Upper lobe of left lung (tissue), 4 donors: ENCODE results near the gene CDH13.

ENCODE experiments used
- EP300 ChIP-seq, 4 donors: sonication (generic); formaldehyde crosslinking; IDR thresholded peaks; one replicate each; pipeline ENCODE4 v1.5.1; 2017; ENCODE audit warnings: antibody characterized with exemption in 4 of 4, control low read depth in 2 of 4
- POLR2AphosphoS5 ChIP-seq, 2 donors: sonication (generic); formaldehyde crosslinking; IDR thresholded peaks; one replicate each; pipeline ENCODE4 v1.5.1; 2017; ENCODE audit warnings: antibody characterized with exemption in 2 of 2
- TF ChIP-seq, protein P1 (sequence below), 6 experiments: fragments of 450-650 bp in 4 of 6; fragments of 200-600 bp in 2 of 6; sonication (generic) in 2 of 6; IDR thresholded peaks; one replicate each; pipeline ENCODE4 v1.5.1; 2016 to 2019; ENCODE audit warnings: antibody characterized with exemption in 6 of 6

DNA sequence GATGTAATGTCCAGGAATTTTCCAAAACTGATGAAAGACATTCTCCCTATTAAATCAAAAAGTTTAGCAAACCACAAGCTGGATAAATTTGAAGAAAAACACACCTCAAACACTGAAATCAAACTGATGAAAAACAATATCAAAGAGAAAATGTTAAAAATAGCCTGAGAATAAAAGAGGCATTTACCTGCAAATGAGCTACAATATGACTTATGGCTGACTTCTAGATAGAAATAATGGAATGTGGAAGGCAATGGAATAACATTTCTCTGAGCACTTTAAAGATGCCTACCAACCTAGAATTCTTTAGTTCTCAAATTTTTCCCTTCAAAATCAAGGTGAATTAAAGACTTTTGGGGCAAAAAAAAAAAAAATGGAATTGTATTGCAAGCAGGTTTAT lies 1128.6 kb downstream of the CDH13 start:
- TF ChIP-seq, protein P1, sequence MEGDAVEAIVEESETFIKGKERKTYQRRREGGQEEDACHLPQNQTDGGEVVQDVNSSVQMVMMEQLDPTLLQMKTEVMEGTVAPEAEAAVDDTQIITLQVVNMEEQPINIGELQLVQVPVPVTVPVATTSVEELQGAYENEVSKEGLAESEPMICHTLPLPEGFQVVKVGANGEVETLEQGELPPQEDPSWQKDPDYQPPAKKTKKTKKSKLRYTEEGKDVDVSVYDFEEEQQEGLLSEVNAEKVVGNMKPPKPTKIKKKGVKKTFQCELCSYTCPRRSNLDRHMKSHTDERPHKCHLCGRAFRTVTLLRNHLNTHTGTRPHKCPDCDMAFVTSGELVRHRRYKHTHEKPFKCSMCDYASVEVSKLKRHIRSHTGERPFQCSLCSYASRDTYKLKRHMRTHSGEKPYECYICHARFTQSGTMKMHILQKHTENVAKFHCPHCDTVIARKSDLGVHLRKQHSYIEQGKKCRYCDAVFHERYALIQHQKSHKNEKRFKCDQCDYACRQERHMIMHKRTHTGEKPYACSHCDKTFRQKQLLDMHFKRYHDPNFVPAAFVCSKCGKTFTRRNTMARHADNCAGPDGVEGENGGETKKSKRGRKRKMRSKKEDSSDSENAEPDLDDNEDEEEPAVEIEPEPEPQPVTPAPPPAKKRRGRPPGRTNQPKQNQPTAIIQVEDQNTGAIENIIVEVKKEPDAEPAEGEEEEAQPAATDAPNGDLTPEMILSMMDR (IDR thresholded peaks at IDR 0.05): no peak
- TF ChIP-seq POLR2AphosphoS5 (IDR thresholded peaks at IDR 0.05): no peak
- TF ChIP-seq EP300 (IDR thresholded peaks at IDR 0.05): no peak
